Natural killer cell (primary cell): ENCODE results near the gene EIF2B2. TPM values are rescaled to one million over a fixed set of nuclear protein-coding genes. Genes with fewer than 3 reads are reported as not detected.
A peak's percentile ranks its signal among the peaks of the same experiment; 100 is the strongest.

Experiments used
- ATAC-seq, 3 donors: fragments of 150-1000 bp in 2 of 3; fragments of 200-7000 bp in 1 of 3; cut with Tn5 transposase; 1 replicate in 1 of 3; 2 replicates in 2 of 3; pipeline ENCODE4 v1.10.0; 2021; ENCODE audit warnings: mild to moderate bottlenecking in 2 of 3, moderate library complexity in 2 of 3
- DNase-seq, 2 donors: peaks; one replicate each; pipeline versions ENCODE4 v3.0.0 to v3.0.0-alpha.2; 2013 to 2021; ENCODE audit warnings: mixed read lengths in 1 of 2
- H3K27ac ChIP-seq: one replicate; pipeline ENCODE4 v1.5.1; 2013; ENCODE audit warnings: mild to moderate bottlenecking, low read length
- H3K27me3 ChIP-seq: one replicate; pipeline ENCODE4 v1.6.1; 2013; ENCODE audit warnings: low read length; ENCODE audit not compliant: control insufficient read depth, insufficient read depth
- H3K36me3 ChIP-seq: one replicate; pipeline ENCODE4 v1.6.1; 2013; ENCODE audit warnings: low read length; ENCODE audit not compliant: control insufficient read depth, insufficient read depth
- H3K4me1 ChIP-seq: one replicate; pipeline ENCODE4 v1.6.1; 2013; ENCODE audit warnings: low read length; ENCODE audit not compliant: control insufficient read depth, insufficient read depth
- H3K4me3 ChIP-seq: one replicate; pipeline ENCODE4 v1.5.1; 2013; ENCODE audit warnings: low read length
- H3K9me3 ChIP-seq: one replicate; pipeline ENCODE4 v1.6.1; 2013; ENCODE audit warnings: low read length; ENCODE audit not compliant: control insufficient read depth, insufficient read depth
- H3K27ac Mint-ChIP-seq, 2 donors: one replicate each; pipeline ENCODE4 v1.8.0; 2022; ENCODE audit warnings: mild to moderate bottlenecking in 2 of 2, mixed read lengths in 2 of 2, moderate library complexity in 1 of 2
- H3K27me3 Mint-ChIP-seq, 2 donors: one replicate each; pipeline ENCODE4 v1.8.0; 2022; ENCODE audit warnings: low read depth in 2 of 2, mixed read lengths in 2 of 2
- H3K36me3 Mint-ChIP-seq: one replicate; pipeline ENCODE4 v1.8.0; 2022; ENCODE audit warnings: mixed read lengths
- H3K4me1 Mint-ChIP-seq, 2 donors: one replicate each; pipeline ENCODE4 v1.8.0; 2022; ENCODE audit warnings: mixed read lengths in 2 of 2
- H3K4me3 Mint-ChIP-seq: one replicate; pipeline ENCODE4 v1.8.0; 2022; ENCODE audit warnings: mild to moderate bottlenecking, moderate library complexity, mixed read lengths
- H3K9me3 Mint-ChIP-seq, 2 donors: one replicate each; pipeline ENCODE4 v1.8.0; 2022; ENCODE audit warnings: mixed read lengths in 2 of 2
- CTCF ChIP-seq: fragments of 200-600 bp; IDR thresholded peaks from one replicate; pipeline ENCODE4 v1.8.0; 2022; ENCODE audit warnings: antibody characterized with exemption
- WGBS: methylation state at CpG from one replicate; pipeline ENCODE4 v1.1.7; 2013; ENCODE audit warnings: missing lambda C conversion rate; ENCODE audit not compliant: insufficient coverage; 5-methylcytosine and 5-hydroxymethylcytosine counted together
- intact Hi-C: fragments of 100-400 bp; cut with micrococcal nuclease; formaldehyde crosslinking; loops from one replicate; pipeline ENCODE4 v1.14.2; 2022
- total RNA-seq, 4 donors: library from RNA; stranded (reverse); fragments of 120-200 nt in 1 of 4; gene quantifications; one replicate each; pipeline versions ENCODE4 v1.2.3 to v1.2.4, GENCODE V29; 2013 to 2022

Gene EIF2B2
- total RNA-seq, 3 donors from 2014 or later (not counting 1 experiment from before 2014, with no cell fraction given): 22.2 to 45.1 (median 31.2) TPM

- ATAC-seq (no peak), DNase-seq (no peak)
- Mint-ChIP-seq H3K27me3 (peaks cover 11 to 18% of the 10 kb centered on the region in 2 donors), H3K4me1 (peaks cover 0 to 17% of the 10 kb centered on the region in 2 donors), H3K4me3 (no peak overlapping the region), H3K36me3 (no peaks in the 10 kb centered on the region), H3K9me3 (no peaks in the 10 kb centered on the region), H3K27ac (no peak overlapping the region)
- peaks cover 11% of the 10 kb centered on the region for H3K4me1 ChIP-seq
- intact Hi-C loops: no loop called here
- no peaks in the 10 kb centered on the region for H3K27me3 ChIP-seq
- no peak overlapping the region for H3K4me3 ChIP-seq
- no peaks in the 10 kb centered on the region for H3K9me3 ChIP-seq
- H3K36me3 ChIP-seq: no peaks in the 10 kb centered on the region
- TF ChIP-seq CTCF: no peak
- no peak overlapping the region for H3K27ac ChIP-seq
- WGBS: 89% methylated on average over 3 of the region's 5 CpGs
Observed at GRCh38 chr14:74965486-74966153, 37.1 kb upstream of the EIF2B2 start.

GRCh38 chr14:74968811-74969210, 33.9 kb upstream of the EIF2B2 start:
- H3K4me1 Mint-ChIP-seq: peaks cover 0 to 18% of the 10 kb centered on the region in 2 donors
- DNase-seq: no peak
- Histone ChIP-seq H3K4me3 (no peak overlapping the region), H3K27me3 (no peaks in the 10 kb centered on the region), H3K36me3 (no peaks in the 10 kb centered on the region), H3K27ac (no peak overlapping the region), H3K9me3 (no peaks in the 10 kb centered on the region), H3K4me1 (peaks cover 11% of the 10 kb centered on the region)
- H3K9me3 Mint-ChIP-seq: no peaks in the 10 kb centered on the region
- WGBS: 90% methylated on average over 1 of the region's 1 CpG
- intact Hi-C loops: no loop called here
- no peak overlapping the region for H3K27ac Mint-ChIP-seq
- ATAC-seq: no peak
- TF ChIP-seq CTCF: no peak
- H3K27me3 Mint-ChIP-seq: peaks cover 5 to 9% of the 10 kb centered on the region in 2 donors
- H3K36me3 Mint-ChIP-seq: no peaks in the 10 kb centered on the region
- H3K4me3 Mint-ChIP-seq: no peak overlapping the region

GRCh38 chr14:74973003-74973653, 29.6 kb upstream of the EIF2B2 start:
- ATAC-seq (peak; percentile 74 to 98 (median 94)), DNase-seq (peak in 1 of 2 donors; percentile 33)
- Histone ChIP-seq H3K27me3 (no peaks in the 10 kb centered on the region), H3K4me3 (no peak overlapping the region), H3K36me3 (no peaks in the 10 kb centered on the region), H3K27ac (no peak overlapping the region), H3K4me1 (peaks cover 14% of the 10 kb centered on the region), H3K9me3 (no peaks in the 10 kb centered on the region)
- peaks cover 0 to 17% of the 10 kb centered on the region in 2 donors for H3K4me1 Mint-ChIP-seq
- no peak for TF ChIP-seq CTCF
- H3K9me3 Mint-ChIP-seq: no peaks in the 10 kb centered on the region
- intact Hi-C loops: no loop called here
- no peaks in the 10 kb centered on the region for H3K27me3 Mint-ChIP-seq
- no peak overlapping the region for H3K4me3 Mint-ChIP-seq
- H3K36me3 Mint-ChIP-seq: no peaks in the 10 kb centered on the region
- WGBS: 46% methylated on average over 15 of the region's 15 CpGs
- H3K27ac Mint-ChIP-seq: no peak overlapping the region
